MM.1S (cell line): ENCODE measurements around the gene MTMR2.

ENCODE experiments used
- CTCF ChIP-seq: fragments of 300-600 bp; sonication (generic); IDR thresholded peaks from 2 replicates; pipeline ENCODE4 v1.5.1; 2016; ENCODE audit warnings: antibody characterized with exemption, low read length, mixed read lengths
- EZH2 ChIP-seq: fragments of 300-600 bp; sonication (generic); optimal IDR thresholded peaks from 2 replicates; pipeline ENCODE3; 2017; ENCODE audit warnings: low read depth, mild to moderate bottlenecking, antibody characterized with exemption, low read length, mixed read lengths
- EZH2phosphoT487 ChIP-seq: fragments of 300-600 bp; sonication (generic); IDR thresholded peaks from 2 replicates; pipeline ENCODE4 v1.6.1; 2018; ENCODE audit warnings: antibody characterized with exemption, low read length

- TF ChIP-seq CTCF (no peak), EZH2 (no peak), EZH2phosphoT487 (no peak)
These were observed 121.1 kb downstream of the MTMR2 start for GRCh38 chr11:95802806-95803205.
